Esophagus (tissue), 2 donors: ENCODE measurements around the gene HOXA4. TPM values are rescaled to one million over a fixed set of nuclear protein-coding genes. Genes with fewer than 3 reads are reported as not detected.

Experiments used
- H3K27ac ChIP-seq, 2 donors: one replicate each; pipeline ENCODE4 v1.5.1; 2013; ENCODE audit warnings: low read depth in 2 of 2, mild to moderate bottlenecking in 2 of 2, inconsistent platforms in 1 of 2, low read length in 1 of 2, moderate library complexity in 1 of 2
- H3K27me3 ChIP-seq, 2 donors: one replicate each; pipeline ENCODE4 v1.6.1; 2013; ENCODE audit warnings: low read length in 2 of 2, control low read depth in 1 of 2, mild to moderate bottlenecking in 1 of 2; ENCODE audit not compliant: insufficient read depth in 2 of 2, control insufficient read depth in 1 of 2
- H3K36me3 ChIP-seq, 2 donors: one replicate each; pipeline ENCODE4 v1.6.1; 2013; ENCODE audit warnings: low read length in 1 of 2; ENCODE audit not compliant: control insufficient read depth in 2 of 2, insufficient read depth in 2 of 2
- H3K4me1 ChIP-seq, 2 donors: one replicate each; pipeline ENCODE4 v1.6.1; 2013; ENCODE audit warnings: low read length in 1 of 2; ENCODE audit not compliant: control insufficient read depth in 2 of 2, insufficient read depth in 2 of 2
- H3K4me3 ChIP-seq, 2 donors: one replicate each; pipeline ENCODE4 v1.5.1; 2013; ENCODE audit warnings: low read length in 2 of 2, mild to moderate bottlenecking in 2 of 2, low read depth in 1 of 2, moderate library complexity in 1 of 2
- H3K9me3 ChIP-seq, 2 donors: one replicate each; pipeline ENCODE4 v1.6.1; 2013; ENCODE audit warnings: mild to moderate bottlenecking in 2 of 2, low read depth in 1 of 2, low read length in 1 of 2, moderate library complexity in 1 of 2; ENCODE audit not compliant: control insufficient read depth in 2 of 2, insufficient read depth in 1 of 2
- WGBS, 2 donors: extraction: QIAGEN DNeasy Blood & Tissue Kit; methylation state at CpG; one replicate each; pipeline ENCODE4 v1.1.7; 2013; 5-methylcytosine and 5-hydroxymethylcytosine counted together
- polyA plus RNA-seq, 2 donors: library from polyadenylated mRNA; stranded (reverse); fragments of 200-250 nt; gene quantifications; one replicate each; pipeline ENCODE4 v1.2.3, GENCODE V29; 2013
- donor health status: healthy with polysubstance abuse.
- donor health status: Bipolar disorder and iron deficiency.

HOXA4 gene
- polyA plus RNA-seq = 1 to 10 TPM; 7.6 to 8.6 TPM

DNA sequence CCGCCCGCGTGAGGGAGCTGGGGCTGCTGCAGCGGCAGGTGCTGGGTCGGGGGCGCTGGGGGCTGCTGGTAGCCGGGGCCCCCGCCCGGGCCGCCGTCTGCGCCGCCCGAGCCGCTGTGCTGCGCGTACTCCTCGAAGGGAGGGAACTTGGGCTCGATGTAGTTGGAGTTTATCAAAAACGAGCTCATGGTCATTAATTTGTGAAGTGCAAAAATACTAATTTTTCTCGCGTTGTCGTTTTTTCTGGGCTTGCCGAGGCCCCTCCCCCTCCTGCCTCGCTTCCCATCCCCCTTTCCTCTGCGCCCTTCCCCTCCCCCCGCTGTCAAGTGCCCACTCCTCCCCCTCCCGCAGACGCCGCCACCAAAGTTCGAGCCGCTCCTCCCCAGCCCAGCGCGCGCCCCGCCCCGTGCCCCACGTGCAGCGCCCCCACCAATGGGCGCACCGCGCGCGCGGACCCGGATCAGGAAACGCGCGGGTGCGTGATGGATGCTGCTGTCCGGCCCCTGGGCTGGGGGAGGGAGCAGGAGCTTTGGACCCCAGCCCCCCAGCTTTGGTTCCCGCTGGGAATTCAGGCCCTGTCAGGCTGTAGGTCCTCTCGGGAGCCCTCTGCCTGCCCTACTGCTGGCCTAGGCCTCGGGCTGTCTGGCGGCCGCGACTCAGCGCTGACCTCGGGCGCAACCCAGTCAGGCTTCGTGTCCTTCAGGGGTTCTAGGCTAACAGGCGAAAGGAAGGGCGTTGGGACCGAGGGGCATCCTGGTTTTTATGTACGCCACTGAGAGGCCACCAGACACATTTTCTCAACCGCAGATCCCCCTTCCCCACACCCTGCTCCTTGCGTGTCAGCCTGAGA lies at the start of gene HOXA4:
Gene HOXA4 (minus strand): TSS at position 218 of the 850 bp plus-strand sequence. CDS start 24 bp downstream, at position 194.
- Histone ChIP-seq H3K4me3 (peak within 1 kb of the TSS; percentile 84 to 85), H3K4me1 (peaks cover 0 to 3% of the 10 kb centered on the region in 2 donors), H3K36me3 (no peaks in the 10 kb centered on the region), H3K27me3 (no peaks in the 10 kb centered on the region), H3K27ac (peak within 1 kb of the TSS; percentile 92 to 94), H3K9me3 (no peaks in the 10 kb centered on the region)
- 6 to 7% methylated on average over 59 to 67 of the region's 67 CpGs for WGBS, 2 donors

DNA sequence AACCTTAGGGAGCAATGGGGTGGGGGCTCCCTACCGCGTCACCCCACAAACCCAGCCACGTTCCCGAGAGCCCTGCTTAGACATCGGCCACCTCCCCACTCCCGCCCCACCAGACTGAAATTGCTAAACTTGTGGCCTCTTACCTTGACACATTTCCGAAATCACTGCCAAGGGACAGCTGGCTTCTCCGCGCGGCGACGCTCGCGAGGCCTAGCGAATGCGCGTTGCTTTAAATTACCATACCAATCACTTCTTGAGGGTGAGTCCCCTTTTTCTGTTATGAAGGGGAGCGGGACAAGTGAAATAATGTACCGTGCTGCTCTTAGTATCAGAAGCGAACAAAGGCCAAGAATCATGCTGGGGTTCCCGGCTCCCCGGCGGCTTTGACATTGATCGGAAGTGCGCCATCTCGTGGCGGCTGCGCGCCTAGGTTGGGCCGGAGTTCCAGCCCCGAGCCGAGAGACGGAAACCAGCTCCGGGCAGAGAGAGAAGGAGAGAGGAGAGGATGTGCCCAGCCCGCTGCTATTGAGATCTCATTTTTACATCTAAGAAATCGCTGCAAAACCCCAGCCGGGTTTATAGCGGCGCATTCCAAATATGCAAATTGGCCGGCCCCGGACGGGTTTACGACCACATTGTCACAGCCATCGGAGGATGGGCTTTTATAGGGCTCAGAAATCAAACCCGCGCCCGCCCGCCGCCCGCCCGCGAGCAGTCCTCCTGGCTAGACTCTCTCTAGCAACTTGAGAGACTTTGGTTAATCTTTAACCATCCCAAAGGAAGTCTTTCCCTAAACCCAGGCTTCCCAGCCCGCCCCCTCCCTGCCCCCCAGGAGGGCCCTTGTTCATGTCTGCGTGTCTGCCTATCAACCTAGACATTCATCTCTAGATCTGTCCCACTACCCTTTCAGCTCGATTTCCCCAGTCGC lies 49.2 kb upstream of the HOXA4 start:
- Histone ChIP-seq H3K36me3 (no peaks in the 10 kb centered on the region), H3K27ac (no peak overlapping the region), H3K27me3 (peaks cover 14 to 44% of the 10 kb centered on the region in 2 donors), H3K9me3 (peaks cover 0 to 2% of the 10 kb centered on the region in 2 donors), H3K4me1 (peaks cover 3 to 8% of the 10 kb centered on the region in 2 donors), H3K4me3 (peak overlapping the region in 1 of 2 donors; percentile 1)
- WGBS, 2 donors = 15 to 18% methylated on average over 56 of the region's 56 CpGs

DNA sequence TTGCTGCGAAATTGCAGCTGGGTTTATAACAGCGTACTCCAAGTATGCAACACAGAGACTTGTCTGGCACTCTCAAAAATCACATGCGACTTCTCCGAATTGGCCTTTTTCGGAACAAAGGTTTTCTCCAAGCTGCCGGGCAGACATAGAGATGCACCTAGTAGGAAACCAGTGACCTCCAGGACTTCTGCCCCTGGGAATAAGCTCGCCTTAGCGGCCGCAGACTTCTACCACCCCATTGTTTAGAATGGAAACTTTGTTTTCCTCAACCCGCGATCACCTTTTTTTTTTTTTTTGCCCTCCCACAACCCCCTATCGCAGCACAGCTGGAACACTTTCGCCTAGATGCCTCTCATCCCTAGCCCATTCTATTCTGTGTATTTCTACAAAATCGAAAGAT lies 48.5 kb upstream of the HOXA4 start:
- no peak overlapping the region for H3K4me3 ChIP-seq

DNA sequence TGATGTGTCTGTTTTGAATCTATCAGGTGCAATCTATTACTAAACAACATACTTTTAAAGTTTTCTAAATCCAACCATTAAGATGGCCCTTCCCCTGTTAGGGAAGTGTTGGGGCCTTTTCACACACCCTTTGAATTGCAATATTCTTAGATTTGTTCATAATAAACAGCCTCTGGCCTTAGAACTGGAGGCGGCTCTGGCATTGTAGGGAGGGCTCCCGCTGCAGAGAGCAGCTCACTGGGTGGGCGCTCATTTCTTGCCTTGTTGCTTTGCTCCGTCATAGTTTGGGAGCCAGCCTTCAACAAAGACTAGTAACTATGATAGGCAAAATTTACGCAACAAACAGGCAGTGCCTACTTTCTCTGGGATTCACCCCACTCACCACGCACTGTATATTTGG lies 47.8 kb upstream of the HOXA4 start:
- Histone ChIP-seq H3K4me3 (no peak overlapping the region), H3K36me3 (no peaks in the 10 kb centered on the region), H3K4me1 (peaks cover 2 to 4% of the 10 kb centered on the region in 2 donors), H3K9me3 (no peaks in the 10 kb centered on the region), H3K27me3 (peaks cover 14 to 42% of the 10 kb centered on the region in 2 donors), H3K27ac (no peak overlapping the region)
- WGBS, 2 donors = 83 to 92% methylated on average over 6 of the region's 6 CpGs

More for the DNA sequence above, 48.5 kb upstream of the HOXA4 start:
- Histone ChIP-seq H3K36me3 (no peaks in the 10 kb centered on the region), H3K4me1 (peaks cover 3 to 4% of the 10 kb centered on the region in 2 donors), H3K27me3 (peaks cover 14 to 44% of the 10 kb centered on the region in 2 donors), H3K27ac (no peak overlapping the region), H3K9me3 (no peaks in the 10 kb centered on the region)
- 50 to 63% methylated on average over 12 to 14 of the region's 14 CpGs for WGBS, 2 donors

DNA sequence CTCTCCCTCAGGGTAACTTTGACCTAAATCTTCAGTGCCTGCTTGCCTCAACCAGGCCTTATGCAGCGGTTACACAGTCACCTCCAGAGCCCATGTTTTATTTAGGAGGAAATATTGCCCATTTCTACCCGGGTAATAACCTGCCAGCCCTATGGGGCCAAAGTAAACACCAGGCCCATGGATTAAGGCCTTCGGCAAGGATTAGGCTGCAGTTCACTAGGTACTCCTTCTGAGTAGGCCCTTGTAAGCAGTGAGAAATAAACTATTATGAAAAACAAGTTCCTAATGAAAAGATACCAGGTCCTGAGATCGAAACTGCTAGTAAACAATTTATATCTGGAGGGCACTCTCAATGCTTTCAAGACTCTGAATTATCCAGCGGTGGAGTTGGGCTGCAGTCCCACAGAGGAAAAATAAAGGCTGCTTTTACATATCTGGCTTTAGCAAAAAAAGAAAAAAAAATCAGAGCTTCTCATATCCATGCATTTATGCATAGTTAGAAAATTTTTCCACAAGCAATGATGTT lies 47.3 kb upstream of the HOXA4 start:
- WGBS, 2 donors = 79 to 84% methylated on average over 5 of the region's 5 CpGs
- Histone ChIP-seq H3K9me3 (no peaks in the 10 kb centered on the region), H3K4me1 (peaks cover under 1 to 8% of the 10 kb centered on the region in 2 donors), H3K27me3 (peaks cover 14 to 44% of the 10 kb centered on the region in 2 donors), H3K27ac (no peak overlapping the region), H3K4me3 (no peak overlapping the region), H3K36me3 (no peaks in the 10 kb centered on the region)

DNA sequence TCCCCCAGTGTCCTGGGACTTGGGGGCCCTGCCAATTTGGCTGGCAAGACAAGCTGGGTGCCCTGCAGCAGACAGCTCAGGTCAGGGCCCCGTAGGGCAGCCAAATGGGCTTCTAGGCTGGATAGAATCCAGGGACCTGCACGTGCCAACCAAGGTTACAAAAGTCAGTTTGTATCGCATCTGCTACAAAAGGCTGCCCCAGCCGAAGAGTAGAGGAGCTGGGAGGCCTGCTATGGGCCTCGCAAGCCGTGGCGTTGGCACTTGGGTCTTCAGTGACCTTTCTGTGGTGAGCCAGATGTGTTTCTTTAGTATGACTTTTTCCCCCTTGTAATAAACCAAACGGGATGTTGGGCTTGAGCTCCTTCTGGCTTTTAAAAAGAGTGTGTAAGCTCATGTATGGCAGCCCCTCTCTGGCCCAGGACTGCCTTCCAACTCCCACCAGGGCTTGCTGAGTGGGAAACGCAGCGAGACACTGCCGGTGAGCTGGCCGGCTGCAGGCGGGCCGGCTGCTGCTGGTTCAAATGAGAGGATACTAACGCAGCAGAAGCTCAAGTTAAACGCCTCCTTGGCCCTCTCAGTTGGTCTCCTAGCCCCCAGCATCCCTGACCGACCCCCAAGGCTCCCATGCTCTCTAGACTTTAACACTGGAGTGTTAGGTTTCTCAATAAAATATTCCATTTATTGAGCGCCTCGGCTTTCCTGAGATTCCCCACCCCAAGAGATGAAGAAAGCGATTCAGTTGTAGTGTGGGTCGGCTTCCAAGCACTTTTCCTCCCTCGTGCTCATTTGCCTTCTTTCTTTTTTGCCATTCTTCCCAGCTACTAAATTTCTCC lies 46.6 kb upstream of the HOXA4 start:
- Histone ChIP-seq H3K27me3 (peaks cover 14 to 46% of the 10 kb centered on the region in 2 donors), H3K9me3 (no peaks in the 10 kb centered on the region), H3K36me3 (no peaks in the 10 kb centered on the region), H3K4me3 (no peak overlapping the region), H3K4me1 (peaks cover 2 to 9% of the 10 kb centered on the region in 2 donors), H3K27ac (no peak overlapping the region)
- WGBS, 2 donors = 70 to 88% methylated on average over 22 of the region's 22 CpGs

DNA sequence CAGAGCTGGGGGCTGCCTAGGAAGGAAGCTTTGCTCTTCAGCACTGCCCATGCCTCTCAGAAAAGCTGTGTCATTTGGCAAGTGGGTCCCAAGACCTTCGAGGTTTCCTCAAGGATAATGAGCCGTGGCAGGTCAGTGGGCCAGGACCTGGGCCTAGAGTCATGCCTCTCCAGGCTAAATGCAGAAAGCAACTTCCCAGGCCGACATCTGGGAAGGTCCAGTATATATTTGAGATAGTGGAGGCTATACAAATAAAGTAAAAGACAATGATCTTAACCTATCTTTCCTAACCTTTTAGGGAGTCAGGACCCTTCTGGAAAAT lies 45.9 kb upstream of the HOXA4 start:
- Histone ChIP-seq H3K36me3 (no peaks in the 10 kb centered on the region), H3K27ac (no peak overlapping the region), H3K27me3 (peaks cover 10 to 46% of the 10 kb centered on the region in 2 donors), H3K9me3 (no peaks in the 10 kb centered on the region), H3K4me1 (peaks cover 2 to 9% of the 10 kb centered on the region in 2 donors), H3K4me3 (no peak overlapping the region)
- 87 to 90% methylated on average over 3 of the region's 3 CpGs for WGBS, 2 donors

DNA sequence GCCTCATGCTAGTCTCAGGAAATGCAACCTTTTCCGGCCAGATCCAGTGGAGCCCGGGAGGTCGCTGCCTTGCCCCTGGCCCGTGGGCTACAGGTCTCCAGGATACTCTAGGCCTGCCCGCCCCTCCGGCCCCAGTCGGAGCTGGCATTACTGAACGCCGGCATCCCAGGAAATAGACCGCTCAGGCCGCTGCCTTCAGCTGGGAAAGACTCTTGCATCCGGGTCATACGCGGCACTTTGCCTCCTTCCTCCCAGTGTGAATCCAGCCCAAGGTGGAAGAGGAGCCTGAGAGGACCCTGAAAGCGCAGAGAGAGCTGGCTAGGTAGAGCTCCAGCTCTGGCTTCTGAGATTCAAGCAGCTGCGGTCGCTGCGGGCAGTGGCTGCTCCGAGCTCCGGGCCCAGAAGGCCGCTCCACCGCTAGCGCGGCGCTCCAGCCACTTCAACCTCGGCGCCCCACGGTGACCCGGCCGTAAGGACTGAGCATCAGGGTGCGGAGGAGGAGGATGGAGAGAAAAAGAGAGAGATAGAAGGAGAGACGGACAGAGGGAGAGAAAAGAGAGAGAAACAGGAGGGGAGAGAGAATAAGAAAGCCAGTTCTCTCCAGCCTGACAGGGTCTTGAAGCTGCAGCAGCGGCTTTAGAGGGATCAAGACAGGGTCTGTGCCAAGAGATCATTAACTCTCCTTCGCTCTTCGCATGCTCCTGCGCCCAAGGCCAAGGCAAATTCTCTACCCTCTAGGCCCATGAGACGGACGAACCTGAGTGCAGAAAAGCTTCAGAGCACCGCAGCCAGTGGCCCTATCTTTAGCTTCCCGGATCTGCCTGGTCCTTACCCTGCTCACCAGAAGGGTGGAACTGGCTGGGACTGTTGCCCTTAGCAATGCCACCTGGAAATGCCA lies 45.3 kb upstream of the HOXA4 start:
- Histone ChIP-seq H3K4me1 (peaks cover 2 to 9% of the 10 kb centered on the region in 2 donors), H3K4me3 (no peak overlapping the region), H3K9me3 (no peaks in the 10 kb centered on the region), H3K27ac (no peak overlapping the region), H3K27me3 (peaks cover 9 to 51% of the 10 kb centered on the region in 2 donors), H3K36me3 (no peaks in the 10 kb centered on the region)
- WGBS, 2 donors = 57 to 78% methylated on average over 40 of the region's 40 CpGs
